GM12878 (cell line): ENCODE results near the gene EPAS1.

Experiments used
- BCL11A ChIP-seq: IDR thresholded peaks from 2 replicates; pipeline ENCODE4 v1.6.1; 2011; ENCODE audit warnings: low read depth, low read length
- EED ChIP-seq: sonication (generic); IDR thresholded peaks from 2 replicates; pipeline ENCODE4 v1.6.1; 2016; ENCODE audit warnings: antibody characterized with exemption, low read depth
- EP300 ChIP-seq, 2 experiments: fragments of 150-350 bp in 1 of 2; IDR thresholded peaks; 2 replicates each; pipeline ENCODE4 v1.6.1; 2011 to 2012; ENCODE audit warnings: low read depth in 2 of 2, low read length in 2 of 2, borderline replicate concordance in 1 of 2, improper control_type of control experiment in 1 of 2, inconsistent platforms in 1 of 2; ENCODE audit not compliant: control insufficient read depth in 1 of 2
- ESRRA ChIP-seq: IDR thresholded peaks from 2 replicates; pipeline ENCODE4 v1.6.1; 2012; ENCODE audit warnings: mild to moderate bottlenecking, low read length, improper control_type of control experiment
- MYC ChIP-seq: IDR thresholded peaks from 2 replicates; pipeline ENCODE4 v1.6.1; 2011; ENCODE audit warnings: mild to moderate bottlenecking, low read length, moderate library complexity, inconsistent platforms; ENCODE audit not compliant: insufficient read depth, insufficient replicate concordance, insufficient read length, severe bottlenecking
- NFYB ChIP-seq: IDR thresholded peaks from 2 replicates; pipeline ENCODE4 v1.6.1; 2011; ENCODE audit warnings: low read depth, mild to moderate bottlenecking, low read length, improper control_type of control experiment, moderate library complexity; ENCODE audit not compliant: insufficient read depth
- PML ChIP-seq: IDR thresholded peaks from 2 replicates; pipeline ENCODE4 v1.6.1; 2012; ENCODE audit warnings: low read length, inconsistent platforms
- RAD51 ChIP-seq: fragments of 450-650 bp; IDR thresholded peaks from 2 replicates; pipeline ENCODE4 v1.6.1; 2016; ENCODE audit warnings: moderate library complexity, mild to moderate bottlenecking, inconsistent platforms
- RFX5 ChIP-seq: IDR thresholded peaks from 2 replicates; pipeline ENCODE4 v1.6.1; 2011; ENCODE audit warnings: low read depth, low read length, improper control_type of control experiment
- SP1 ChIP-seq: IDR thresholded peaks from one replicate; pipeline ENCODE4 v1.6.1; 2011; ENCODE audit warnings: low read depth, low read length
- TF ChIP-seq, protein P1 (sequence below), 3 experiments: IDR thresholded peaks in 2 of 3; conservative IDR thresholded peaks in 1 of 3; 2 replicates each; pipeline ENCODE4 v1.5.1; 2011; ENCODE audit warnings: low read depth in 3 of 3, low read length in 3 of 3, mild to moderate bottlenecking in 3 of 3, control low read depth in 2 of 3, moderate library complexity in 2 of 3, inconsistent platforms in 1 of 3, mixed read lengths in 1 of 3; ENCODE audit not compliant: control insufficient read depth in 2 of 3, insufficient read depth in 1 of 3; ENCODE audit errors: extremely low read depth in 1 of 3

DNA sequence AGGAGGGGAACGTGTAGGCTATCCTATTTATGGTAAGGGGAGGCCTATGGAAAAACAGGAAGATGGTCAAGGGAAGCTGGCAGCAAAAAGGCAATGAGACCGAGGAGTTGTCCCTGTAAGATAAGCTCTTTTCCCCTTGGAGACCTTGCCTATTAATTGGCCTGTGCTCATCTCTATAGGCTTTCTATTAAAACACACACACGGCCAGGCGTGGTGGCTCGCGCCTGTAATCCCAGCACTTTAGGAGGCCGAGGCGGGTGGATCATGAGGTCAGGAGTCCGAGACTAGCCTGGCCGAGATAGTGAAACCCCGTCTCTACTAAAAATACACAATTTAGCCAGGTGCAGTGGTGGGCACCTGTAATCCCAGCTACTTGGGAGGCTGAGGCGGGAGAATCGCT lies 32.1 kb downstream of the EPAS1 start:
- TF ChIP-seq NFYB (no peak), EP300 (IDR thresholded peaks at IDR 0.05; ENCODE audit: borderline replicate concordance in 1 of 2, control insufficient read depth in 1 of 2, low read depth in 2 of 2, low read length in 2 of 2) (no peak), EED (no peak), MYC (no peak), SP1 (no peak), ESRRA (no peak), BCL11A (no peak), RFX5 (no peak), PML (no peak), RAD51 (no peak)
- TF ChIP-seq, protein P1, sequence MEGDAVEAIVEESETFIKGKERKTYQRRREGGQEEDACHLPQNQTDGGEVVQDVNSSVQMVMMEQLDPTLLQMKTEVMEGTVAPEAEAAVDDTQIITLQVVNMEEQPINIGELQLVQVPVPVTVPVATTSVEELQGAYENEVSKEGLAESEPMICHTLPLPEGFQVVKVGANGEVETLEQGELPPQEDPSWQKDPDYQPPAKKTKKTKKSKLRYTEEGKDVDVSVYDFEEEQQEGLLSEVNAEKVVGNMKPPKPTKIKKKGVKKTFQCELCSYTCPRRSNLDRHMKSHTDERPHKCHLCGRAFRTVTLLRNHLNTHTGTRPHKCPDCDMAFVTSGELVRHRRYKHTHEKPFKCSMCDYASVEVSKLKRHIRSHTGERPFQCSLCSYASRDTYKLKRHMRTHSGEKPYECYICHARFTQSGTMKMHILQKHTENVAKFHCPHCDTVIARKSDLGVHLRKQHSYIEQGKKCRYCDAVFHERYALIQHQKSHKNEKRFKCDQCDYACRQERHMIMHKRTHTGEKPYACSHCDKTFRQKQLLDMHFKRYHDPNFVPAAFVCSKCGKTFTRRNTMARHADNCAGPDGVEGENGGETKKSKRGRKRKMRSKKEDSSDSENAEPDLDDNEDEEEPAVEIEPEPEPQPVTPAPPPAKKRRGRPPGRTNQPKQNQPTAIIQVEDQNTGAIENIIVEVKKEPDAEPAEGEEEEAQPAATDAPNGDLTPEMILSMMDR (IDR thresholded peaks at IDR 0.05 in 2 of 3, conservative IDR thresholded peaks at IDR 0.05 in 1 of 3; ENCODE audit: control insufficient read depth in 2 of 3, extremely low read depth in 1 of 3, insufficient read depth in 1 of 3, low read depth in 3 of 3, low read length in 3 of 3), result no peak
